ENCODE results near the gene RAPGEF2.

DNA sequence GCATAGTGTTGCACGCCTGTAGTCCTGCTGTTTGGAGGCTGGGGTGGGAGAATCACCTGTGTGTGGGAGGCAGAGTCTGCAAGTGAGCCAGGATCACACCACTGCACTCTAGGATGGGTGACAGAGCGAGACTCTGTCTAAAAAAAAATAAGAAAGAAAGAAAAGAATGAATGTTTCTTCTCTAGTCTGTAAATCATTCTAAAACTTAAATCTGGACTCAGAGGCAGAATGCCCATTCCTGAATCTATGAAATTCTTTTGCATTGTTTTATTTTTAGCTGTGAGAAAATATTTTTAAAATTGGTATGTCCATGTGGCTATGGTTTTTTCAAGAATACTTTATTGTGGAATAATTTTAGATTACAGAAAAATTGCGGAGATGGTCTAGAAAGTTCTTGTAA lies 49.3 kb downstream of the RAPGEF2 start:
- TF ChIP-seq, protein P1, sequence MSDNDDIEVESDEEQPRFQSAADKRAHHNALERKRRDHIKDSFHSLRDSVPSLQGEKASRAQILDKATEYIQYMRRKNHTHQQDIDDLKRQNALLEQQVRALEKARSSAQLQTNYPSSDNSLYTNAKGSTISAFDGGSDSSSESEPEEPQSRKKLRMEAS (IDR thresholded peaks at IDR 0.05), result no peak
- no peak for TF ChIP-seq EZH2 (IDR thresholded peaks at IDR 0.05; ENCODE audit: low read depth, low read length, severe bottlenecking)

Measured in H1 (cell line).